HG03521 (cell line): ENCODE results near the gene DPH3.
A peak's percentile ranks its signal among the peaks of the same experiment; 100 is the strongest.

Experiments
- ATAC-seq: cut with Tn5 transposase; IDR thresholded peaks from one replicate; pipeline ENCODE4 v1.9.1; 2021; ENCODE audit warnings: mild to moderate bottlenecking, moderate library complexity; ENCODE audit not compliant: unreplicated experiment

The DPH3 gene

DNA sequence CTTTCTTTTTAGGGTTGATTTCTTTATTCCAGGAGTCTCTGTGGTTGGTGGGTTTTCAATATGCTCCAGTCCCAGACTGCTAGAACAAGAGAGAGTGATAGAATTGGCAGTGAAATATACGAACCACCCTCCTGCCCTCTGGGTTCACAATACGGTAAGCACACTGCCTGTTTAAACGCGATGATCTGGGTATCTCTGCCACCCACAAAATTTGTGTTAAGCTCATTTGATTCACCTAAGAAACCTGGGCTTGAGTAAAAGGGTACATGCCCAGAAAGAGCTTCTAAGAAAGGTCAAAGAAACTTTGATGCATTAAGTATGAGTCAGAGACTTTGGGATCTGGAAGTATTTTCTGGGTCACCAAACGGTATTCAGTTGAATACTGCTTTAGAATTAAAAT, 30.1 kb upstream of the DPH3 start:
- ATAC-seq = no peak

DNA sequence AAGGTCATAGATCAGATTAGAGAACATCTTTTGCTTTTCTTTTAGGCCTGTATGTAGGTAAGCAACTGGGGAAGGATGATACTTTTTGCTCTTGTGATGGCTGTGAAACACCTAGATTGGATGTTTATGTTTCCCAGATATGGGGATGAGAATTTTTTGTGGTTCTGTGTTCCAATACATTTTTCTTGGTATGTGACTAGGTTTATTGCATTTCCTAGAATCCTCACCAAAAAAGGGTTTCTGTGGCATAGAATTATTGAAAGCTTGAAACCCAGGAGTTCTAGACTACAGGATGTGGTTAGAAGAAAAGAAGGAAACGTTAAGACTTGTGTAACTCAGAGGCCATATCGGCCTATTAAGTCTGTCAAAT, 26.1 kb upstream of the DPH3 start:
- no peak for ATAC-seq

DNA sequence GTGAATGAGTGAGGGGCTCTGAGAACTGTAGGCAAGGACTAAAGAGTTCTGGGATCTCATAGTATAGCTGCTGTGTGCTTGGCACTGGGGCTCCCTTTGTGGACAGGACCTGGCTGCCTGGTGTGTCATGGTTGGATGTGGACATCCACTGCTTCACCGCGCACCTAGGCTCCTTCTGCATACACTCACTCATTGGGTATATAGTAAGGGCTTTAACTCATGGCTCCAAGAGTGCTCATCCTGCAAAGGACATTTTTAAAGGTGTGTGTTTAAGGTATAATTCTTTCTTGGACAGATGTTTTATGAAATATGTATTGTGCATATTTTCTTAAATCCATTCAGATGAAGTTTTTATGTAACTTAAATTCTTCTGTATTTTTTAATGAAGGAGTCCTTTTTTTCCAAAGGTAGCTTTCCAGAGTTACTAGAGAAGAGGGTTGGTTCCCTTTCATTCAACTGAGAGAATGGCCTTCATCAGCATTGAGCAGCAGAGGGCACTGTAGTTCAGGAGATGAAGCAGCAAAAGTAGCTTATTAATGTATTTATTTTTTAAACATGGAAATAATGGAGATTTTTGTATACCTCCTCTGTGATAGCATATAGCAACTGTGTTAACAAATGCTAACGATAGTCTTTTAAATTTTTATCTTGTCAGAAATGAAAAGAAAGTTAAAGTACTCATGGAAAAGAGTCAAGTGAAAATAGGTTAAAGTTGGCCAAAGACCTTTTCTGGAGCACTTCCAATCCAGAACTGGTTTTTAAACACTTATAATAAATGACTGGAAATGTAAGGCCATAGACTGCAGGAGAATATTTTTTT, 25.5 kb upstream of the DPH3 start:
- no peak for ATAC-seq

DNA sequence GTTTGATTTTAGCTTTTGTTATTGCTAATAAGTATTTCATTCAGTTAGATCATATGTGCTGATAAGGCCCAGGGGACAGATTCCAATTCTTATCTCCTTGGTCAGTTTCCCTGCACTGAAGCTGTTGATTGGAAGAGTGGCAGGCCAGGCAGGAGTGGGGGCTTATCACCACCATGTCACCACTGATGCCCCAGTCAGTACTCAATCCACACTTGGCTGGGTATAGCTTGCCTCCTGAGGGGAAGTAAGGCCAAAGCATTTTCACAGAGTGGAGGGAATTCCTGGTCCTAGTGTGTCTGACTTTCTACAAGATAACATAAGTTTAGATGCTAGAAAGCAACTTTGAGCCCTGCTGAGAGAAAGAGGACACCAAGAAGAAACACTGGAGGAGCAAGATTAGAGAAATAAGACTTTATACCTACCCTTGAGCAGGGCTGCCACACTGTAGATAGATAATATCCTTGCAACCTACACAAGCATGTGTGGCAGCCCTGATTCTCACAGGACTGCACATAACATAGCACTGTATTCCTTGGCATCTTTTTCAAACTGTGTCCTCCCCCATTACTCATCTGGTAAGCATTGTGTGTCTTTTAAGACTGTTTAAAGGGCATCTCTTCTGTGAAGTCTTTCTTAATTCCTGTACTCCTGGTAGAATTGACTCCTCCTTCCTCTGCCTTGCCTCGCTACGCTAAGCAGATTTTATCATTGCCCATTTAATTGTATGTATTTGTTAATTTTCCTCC, 24.6 kb upstream of the DPH3 start:
- no peak for ATAC-seq

DNA sequence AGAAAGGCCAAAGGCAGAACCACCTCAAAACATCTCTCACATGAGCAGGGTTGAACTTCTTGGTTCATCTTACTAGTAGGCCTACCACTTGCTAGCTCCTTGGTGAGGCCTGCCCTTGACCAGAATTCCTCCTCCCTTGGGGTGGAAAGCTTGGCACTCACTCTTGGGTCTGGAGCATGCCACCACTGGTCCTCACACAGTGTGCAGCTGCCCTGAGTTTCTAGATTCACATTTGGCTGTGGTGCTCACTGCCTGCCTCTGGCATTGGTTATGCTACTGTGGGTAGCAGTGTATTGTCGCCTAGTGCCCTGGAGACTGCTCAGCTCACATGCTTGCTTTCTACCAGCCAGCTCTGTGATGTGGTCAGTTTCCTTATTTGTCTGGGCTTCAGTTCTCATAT, 23.9 kb upstream of the DPH3 start:
- ATAC-seq = no peak

DNA sequence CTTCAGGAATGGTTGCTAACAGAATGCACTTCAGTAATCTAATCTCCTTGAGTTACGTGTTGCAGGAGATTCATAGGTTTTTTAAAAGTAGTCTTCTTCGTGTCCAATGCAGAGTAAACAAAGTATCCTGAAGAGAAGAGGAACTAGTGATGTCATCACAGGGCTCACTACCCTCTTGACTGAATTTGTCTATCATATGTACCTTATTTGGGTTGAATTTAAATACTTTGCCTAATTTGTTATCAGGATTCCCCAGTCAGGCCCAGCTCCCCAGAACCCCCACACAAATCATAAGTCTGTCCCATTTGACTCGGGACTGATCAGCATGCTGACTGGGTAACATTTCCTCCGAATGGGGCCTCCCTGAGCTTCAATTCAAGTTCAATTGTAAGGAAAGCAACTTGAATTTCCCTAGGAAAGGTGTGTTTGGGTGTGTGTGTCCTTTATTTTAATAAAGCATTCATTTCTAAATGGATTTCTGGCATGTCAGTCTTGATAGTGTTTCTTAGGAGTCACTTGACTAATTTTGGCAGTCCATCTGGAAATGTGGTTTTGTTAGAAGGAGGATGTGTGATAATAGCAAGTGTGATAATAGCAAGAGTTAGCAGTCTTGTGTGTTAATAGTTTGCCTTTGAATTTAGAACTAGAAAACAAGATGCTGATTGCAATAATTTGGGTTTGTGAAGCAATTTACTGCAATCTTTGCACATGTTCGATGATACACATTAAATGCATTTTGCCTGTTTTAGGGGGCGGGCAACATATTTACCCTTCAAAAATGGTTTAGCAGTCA, 22.2 kb upstream of the DPH3 start:
- no peak for ATAC-seq

DNA sequence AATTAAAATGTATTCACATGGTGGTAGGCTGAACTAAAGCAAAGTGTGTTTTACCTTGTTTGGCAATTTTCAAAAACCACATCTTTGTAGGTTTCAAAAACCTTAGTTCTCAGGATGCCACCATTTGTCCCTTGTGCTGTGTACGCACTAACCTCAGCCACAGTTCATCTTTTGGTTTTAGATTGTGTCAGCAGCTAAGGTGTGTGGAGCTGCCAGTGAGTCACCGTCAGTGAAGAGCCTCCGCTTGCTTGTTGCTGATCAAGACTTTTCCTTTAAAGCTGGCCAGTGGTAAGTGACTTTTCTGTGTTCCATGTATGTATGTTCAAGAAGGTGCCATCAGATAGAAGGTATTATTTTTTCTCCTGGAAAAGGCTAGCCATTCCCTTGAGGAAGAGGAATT, 21.4 kb upstream of the DPH3 start:
- peak; percentile 78 for ATAC-seq

DNA sequence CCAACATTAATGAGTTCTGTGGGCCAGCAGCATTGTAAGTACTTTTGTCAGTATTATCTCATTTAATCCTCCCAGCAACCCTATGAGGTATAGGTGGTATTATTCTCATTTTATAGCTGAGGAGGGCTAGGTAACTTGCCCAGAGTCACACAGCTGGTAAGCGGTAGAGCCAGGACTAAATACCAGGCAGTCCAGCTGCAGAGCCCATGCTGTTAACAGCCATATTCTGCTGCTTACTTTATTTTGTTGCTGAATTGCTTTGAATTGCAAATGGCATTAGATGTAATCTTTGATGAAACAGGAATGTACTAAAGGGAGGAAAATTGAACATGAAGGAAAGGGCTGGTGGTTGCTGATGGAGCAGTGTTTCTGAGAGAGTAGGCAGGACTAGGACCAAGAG, 19.9 kb upstream of the DPH3 start:
- ATAC-seq = no peak

DNA sequence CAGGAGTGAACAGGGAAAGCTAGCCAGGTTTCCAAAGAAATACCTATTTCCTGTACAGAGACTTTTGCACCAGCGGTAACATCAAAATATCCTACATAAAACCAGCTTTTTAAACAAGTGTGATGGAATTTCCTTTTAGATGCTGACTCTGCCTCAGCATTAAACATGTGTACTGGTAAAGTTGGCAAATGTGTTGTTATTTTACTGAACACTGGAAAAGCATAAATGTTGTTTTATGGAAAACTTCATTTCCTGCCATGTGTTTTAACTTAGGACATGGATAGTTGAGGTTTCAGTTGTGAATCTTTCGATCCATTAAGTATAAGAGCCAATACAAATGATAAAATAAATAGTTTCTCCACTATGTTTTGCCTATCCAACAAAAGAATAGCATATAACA, 15.9 kb upstream of the DPH3 start:
- no peak for ATAC-seq

DNA sequence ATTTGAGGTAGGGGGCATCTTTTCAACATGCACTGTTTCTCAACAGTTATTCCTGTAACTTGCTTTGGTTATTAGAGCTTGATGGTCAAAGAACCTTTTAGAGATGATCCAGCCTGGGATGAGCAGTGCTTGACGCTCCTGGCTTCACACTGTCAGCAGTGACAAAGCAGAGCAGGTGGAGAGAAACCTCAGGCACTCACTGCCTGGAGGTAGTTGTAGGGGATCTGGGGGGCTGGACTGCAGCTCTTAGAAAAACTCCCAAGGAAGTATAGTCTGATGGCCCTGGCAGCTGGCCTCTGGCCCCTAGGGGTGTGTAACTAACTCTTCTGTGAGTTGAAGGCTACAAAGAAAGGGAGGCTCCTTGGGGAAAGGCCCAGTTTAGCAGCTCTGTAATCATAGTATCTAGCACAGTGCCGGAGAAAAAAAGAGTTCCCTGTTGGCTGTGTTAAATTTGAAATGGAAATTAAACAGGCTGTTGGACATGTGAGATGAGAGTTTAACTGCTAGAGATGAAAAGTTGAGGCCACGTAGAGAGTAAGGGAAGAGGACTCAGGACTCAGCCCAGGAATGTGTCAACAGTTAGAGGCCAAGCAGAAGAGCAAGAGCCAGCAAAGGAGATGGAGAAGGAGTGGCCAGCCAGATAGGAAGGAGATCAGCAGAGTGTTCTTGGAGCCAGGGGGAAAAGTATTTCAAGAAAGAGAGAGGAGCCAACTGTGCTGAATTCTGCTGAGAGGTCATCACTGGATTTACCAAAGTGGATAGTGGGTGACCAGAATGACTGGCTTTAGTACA, 14.5 kb upstream of the DPH3 start:
- no peak for ATAC-seq

DNA sequence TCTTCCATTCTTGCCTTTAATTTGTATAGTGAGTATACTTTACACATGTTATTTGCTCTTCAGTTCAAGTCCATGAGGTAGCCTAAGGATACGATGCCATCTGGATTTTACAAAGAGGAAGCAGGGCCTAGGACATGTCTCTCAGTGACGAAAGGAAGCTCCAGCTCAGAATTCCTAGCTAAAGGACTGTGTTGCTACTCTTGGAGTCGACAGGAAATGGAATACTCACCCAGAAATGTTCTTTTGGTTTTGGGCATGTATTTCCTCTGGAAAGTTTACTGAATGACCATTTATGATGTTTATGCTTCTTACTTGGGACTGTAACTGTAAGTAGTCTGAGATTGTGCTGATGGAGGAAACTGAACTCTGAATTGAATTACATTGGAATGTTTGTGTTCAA, 12.7 kb upstream of the DPH3 start:
- no peak for ATAC-seq

DNA sequence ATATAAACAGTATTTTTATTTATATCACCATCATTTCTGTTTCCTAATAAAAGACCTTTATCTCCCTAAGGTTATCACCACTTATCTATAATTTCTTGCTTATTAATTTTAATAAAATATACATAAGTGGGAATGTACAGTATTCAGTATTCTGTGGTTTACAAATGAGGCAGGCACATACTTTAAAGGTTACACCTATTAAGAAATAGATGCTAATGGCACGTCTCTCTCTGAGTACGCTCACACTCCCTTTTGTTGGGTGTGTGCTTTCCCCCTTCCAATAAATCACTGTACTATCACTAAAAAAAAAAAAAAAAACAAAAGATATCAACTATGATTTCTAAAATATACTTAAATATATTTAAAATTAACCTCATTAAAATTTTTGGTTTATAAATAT, 9.1 kb upstream of the DPH3 start:
- ATAC-seq = no peak

DNA sequence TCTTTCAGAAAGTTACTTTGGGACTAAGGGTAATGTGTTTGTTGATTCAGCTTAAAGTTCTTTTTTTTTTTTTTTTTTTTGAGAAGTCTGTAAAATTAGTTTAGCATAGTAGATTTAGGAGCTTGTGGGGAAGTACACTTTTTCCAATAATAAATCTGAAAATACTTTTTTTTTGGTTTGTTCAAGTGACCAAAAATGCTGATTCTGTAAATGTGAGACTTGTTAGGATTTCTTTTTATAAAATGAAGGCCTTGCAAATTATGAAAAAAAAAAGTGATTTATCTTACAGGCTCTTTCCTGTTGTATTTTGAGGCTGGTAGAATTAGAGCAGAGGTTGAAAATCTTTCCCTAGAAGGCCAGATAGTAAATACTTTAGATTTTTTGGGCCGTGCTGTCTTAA, 7.8 kb upstream of the DPH3 start:
- ATAC-seq = no peak

DNA sequence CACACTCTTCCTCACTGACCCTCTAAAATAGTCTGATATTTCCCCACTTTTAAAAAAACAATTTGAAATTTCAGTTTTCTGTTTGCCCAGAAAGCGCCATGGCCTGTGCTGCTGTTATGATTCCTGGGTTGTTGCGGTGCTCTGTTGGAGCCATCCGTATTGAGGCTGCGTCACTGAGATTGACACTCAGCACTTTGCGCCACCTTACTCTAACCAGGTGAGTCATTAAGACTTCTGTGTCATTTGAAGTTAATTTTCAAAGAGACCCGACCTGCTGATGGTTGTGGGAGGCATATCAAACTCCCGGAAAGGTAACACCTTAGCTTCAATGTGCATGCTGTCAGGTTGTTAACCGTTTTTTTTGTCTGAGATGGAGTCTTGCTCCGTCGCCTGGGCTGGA, 6.1 kb upstream of the DPH3 start:
- no peak for ATAC-seq

DNA sequence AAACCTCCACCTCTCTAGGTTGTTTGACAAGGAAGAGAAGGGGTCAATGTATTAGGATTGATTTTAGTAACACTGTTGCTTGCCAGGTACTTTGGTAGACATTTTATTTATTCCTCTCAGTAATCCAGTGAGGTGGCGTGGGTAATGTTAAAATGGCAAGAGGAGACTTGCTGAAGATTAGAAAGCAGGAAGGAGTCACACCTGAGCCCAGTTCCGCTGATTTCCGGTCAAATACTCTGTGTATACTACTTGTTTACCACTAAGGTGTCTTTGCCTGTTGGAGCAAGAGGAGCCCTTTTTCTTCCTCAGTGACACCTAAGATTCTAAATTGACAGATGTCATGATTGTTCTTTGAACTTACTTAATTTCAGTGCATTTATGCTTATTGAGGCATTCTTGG, 2.0 kb upstream of the DPH3 start:
- ATAC-seq = no peak

DNA sequence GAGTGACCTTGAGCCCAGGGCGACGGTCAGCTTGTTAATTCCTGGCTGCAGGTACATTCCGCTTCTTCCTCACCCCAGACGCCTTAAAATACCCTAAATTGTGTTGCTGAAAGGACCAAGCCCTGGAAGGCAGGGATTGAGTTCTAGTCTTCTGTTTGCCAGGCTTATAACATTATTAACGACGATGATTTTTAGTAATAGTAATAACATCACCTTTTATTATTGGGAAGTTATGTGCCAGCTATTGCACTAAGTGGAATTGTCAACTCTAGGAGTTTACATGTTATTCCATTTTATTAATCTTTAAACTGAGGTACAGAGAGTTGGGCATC, 678 bp upstream of the DPH3 start:
- no peak for ATAC-seq

DNA sequence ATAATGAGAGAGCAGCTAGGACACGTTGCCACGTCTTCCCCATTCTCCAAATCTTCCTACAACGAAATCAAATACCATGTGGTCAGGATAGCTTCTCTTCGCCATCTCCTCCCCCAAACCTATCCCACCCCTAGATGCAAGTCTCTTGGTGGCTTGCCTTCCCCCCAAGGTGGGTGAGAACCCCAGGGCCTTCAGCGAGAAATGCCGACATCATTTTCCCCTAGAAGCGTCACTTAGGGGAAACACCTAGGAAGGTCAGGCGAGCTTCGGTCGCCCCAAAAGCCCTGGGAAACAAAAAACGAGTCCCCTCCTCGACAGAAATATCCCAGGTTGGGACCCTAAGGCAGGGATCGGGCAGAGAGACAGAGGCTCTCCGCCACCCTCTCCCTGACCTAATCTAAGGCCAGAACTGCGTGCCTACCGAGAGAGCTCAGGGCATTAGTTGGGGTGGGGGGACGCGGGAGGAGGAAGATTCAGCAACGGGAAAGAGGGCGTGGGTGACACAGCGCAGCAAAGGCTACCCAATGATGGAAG, 502 bp downstream of the DPH3 start:
- ATAC-seq = no peak

DNA sequence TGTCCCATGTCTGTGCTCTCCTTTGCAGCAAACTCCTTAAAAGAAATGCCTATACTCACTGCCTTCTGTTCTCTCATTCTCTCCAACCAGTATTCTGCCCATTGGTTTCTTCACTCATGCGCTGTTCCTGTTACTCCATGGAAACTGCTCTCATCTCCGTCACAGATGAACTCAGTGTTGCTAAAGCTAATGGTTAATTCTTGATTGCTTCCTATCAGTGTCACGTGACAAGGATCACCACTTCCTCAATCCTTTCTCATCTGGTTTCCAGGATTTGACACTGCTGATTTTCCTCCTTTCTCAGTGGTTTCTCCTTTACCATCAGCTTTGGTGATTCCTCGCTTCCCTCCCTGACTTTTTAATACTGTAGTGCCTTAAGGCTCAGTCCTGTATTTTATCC, 2.6 kb downstream of the DPH3 start:
- ATAC-seq = no peak

DNA sequence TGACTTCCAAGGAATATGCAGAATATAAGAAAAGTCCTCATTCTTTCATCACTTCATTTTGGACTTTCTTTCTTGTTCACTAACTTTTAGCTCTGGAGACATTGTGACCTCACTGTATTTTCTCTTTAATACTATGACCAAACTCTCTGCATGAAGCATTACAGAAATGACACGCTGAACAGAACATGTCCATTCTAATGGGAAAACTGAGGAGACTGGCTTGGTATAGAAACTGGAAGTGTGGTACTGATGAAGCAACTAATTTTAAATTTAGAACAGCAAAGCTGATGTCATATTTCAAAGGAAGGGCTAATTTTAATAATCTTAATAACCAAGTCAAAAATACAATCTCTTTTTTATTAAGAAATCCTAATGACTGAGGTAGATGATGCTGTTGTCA, 4.7 kb downstream of the DPH3 start:
- no peak for ATAC-seq

DNA sequence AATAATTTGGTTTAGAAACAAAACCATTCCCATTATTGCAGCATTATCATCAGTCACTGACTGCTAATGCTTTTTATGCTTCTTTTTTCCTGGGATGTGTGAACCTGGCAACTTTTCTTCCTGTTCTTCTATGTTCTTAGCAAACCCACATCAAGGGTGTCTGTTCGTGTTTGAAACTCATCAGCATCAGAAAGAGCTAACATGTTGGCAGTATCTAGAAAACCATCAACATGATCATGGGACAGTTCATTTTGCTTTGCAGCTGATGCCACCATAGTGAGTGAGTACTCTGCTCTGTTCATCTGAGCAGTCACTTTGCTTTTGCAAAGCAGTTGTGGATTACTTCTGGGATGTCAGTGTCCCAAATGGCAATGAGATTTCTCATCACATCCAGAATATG, 5.9 kb downstream of the DPH3 start:
- no peak for ATAC-seq

DNA sequence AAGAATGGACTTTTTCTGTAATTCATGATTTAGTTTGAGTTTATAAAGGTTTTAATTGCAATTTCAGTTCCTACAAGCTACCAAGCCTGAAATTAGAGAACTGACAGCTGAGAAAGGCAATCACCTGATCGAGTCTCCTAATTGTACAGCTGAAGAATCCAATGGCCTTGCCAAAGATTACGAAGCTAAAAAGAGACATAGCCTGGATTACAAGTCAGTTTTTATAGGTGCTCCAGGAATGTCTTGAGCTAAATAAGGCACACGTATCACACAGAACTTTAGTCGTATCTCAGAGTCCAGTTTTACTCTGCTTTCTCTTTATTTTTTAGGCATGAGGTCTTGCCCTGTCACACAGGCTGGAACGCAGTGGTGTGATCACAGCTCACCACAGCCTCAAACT, 6.6 kb downstream of the DPH3 start:
- no peak for ATAC-seq
